Lower leg skin (tissue), 4 donors: Measurements from ENCODE around the gene B3GALT5. TPM values are rescaled to one million over a fixed set of nuclear protein-coding genes. Genes with fewer than 3 reads are reported as not detected.

ENCODE experiments used
- DNase-seq, 2 donors: peaks; one replicate each; pipeline ENCODE4 v3.0.0-alpha.2; 2019; ENCODE audit warnings: low spot score in 2 of 2
- H3K4me3 ChIP-seq: fragments of 200-600 bp; sonication (generic); 2 replicates; pipeline ENCODE4 v1.5.1; 2017; ENCODE audit warnings: mild to moderate bottlenecking, low read depth; ENCODE audit not compliant: poor library complexity, severe bottlenecking
- POLR2A ChIP-seq, 2 donors: fragments of 450-650 bp; IDR thresholded peaks; one replicate each; pipeline ENCODE4 v1.6.1; 2016 to 2017; ENCODE audit warnings: antibody characterized with exemption in 2 of 2, mild to moderate bottlenecking in 1 of 2, moderate library complexity in 1 of 2
- WGBS, 2 donors: methylation state at CpG; one replicate each; pipeline ENCODE4 v1.1.5; 2018; 5-methylcytosine and 5-hydroxymethylcytosine counted together
- intact Hi-C: fragments of 100-400 bp; cut with DNase I; formaldehyde crosslinking; loops from one replicate; pipeline ENCODE4 v1.15.0; 2023; ENCODE audit warnings: low total_unique reads
- total RNA-seq, 4 donors: library from RNA; depleted of rRNA; stranded (reverse); fragments of >200 nt; gene quantifications; one replicate each; pipeline ENCODE4 v1.1.0, GENCODE V29; 2016
- TF ChIP-seq, protein P1 (sequence below), 3 donors: fragments of 450-650 bp; IDR thresholded peaks; one replicate each; pipeline ENCODE4 v1.5.1; 2016; ENCODE audit warnings: antibody characterized with exemption in 3 of 3, mild to moderate bottlenecking in 3 of 3, moderate library complexity in 2 of 3

B3GALT5 gene
- total RNA-seq, 4 donors from 2014 or later = 0.89 to 7.6 (median 4.1) TPM

DNA sequence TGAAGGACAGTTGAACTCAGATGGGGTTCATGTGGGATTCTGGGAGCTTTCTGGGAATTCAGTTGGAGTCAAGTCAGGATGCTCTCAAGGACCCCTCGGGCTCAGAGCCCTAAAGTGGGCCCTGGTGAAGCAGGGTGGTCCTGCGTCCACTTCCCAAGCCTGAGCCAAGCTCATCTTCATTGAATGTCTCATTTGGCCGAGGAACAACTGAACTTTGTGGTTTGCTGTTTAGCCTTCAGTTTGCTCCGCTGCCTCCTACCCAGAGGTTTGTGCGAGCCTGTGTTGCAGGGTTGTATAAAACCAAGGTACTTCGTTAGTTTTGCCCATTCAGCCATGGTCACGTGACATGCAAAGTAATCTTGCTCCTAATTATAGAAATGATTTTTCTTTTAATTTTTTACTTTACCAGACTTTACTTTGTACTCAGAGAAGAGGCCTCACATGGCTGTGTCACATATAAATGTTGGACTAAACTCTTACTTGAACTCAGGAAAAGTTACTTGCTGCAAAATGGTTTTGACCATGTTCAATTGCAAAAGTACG is 49.7 kb downstream of the B3GALT5 start:
- TF ChIP-seq POLR2A (IDR thresholded peaks at IDR 0.05) = no peak
- TF ChIP-seq, protein P1, sequence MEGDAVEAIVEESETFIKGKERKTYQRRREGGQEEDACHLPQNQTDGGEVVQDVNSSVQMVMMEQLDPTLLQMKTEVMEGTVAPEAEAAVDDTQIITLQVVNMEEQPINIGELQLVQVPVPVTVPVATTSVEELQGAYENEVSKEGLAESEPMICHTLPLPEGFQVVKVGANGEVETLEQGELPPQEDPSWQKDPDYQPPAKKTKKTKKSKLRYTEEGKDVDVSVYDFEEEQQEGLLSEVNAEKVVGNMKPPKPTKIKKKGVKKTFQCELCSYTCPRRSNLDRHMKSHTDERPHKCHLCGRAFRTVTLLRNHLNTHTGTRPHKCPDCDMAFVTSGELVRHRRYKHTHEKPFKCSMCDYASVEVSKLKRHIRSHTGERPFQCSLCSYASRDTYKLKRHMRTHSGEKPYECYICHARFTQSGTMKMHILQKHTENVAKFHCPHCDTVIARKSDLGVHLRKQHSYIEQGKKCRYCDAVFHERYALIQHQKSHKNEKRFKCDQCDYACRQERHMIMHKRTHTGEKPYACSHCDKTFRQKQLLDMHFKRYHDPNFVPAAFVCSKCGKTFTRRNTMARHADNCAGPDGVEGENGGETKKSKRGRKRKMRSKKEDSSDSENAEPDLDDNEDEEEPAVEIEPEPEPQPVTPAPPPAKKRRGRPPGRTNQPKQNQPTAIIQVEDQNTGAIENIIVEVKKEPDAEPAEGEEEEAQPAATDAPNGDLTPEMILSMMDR (IDR thresholded peaks at IDR 0.05) = no peak
- no peak overlapping the region for H3K4me3 ChIP-seq
- intact Hi-C loops = no loop called here
- 78 to 91% methylated on average over 8 of the region's 8 CpGs for WGBS, 2 donors
- DNase-seq = peak in 1 of 2 donors; percentile 63

DNA sequence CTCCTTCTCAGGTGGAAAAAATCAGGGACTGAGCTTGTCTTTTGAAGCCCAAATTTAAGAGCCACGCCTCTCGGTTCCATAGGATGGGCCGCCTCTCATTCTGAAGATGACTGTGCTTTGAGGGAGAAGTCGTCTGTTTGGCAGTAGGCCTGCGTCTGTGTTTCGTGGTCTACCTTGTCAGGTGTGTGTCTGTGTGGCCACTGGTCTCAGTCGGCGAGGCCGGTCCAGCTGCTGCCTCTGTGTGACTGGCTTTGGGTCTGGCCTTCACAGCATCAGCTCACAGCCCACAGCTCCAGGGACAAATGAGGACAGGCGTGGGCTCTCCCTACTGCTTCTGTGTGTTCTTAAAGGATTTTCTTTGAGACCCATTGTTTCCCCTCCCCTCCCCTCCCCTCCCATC is 50.3 kb downstream of the B3GALT5 start:
- peak in 1 of 2 donors; percentile 74 for DNase-seq
- 79 to 90% methylated on average over 10 of the region's 10 CpGs for WGBS, 2 donors
- intact Hi-C loops = no loop called here
- TF ChIP-seq, protein P1 (IDR thresholded peaks at IDR 0.05) = no peak
- no peak for TF ChIP-seq POLR2A (IDR thresholded peaks at IDR 0.05)
- H3K4me3 ChIP-seq = no peak overlapping the region

- intact Hi-C loops = loop anchor here (2.0 kb wide), 1 partner anchor 33 kb away; no protein-coding TSS in a partner anchor
- TF ChIP-seq POLR2A (IDR thresholded peaks at IDR 0.05) = no peak
- TF ChIP-seq, protein P1 (IDR thresholded peaks at IDR 0.05) = no peak
- WGBS, 2 donors = 81 to 83% methylated on average over 15 of the region's 15 CpGs
- DNase-seq = peak in 1 of 2 donors; percentile 78
- no peak overlapping the region for H3K4me3 ChIP-seq
Observed at GRCh38 chr21:39663742-39664492, 51.2 kb downstream of the B3GALT5 start.

DNA sequence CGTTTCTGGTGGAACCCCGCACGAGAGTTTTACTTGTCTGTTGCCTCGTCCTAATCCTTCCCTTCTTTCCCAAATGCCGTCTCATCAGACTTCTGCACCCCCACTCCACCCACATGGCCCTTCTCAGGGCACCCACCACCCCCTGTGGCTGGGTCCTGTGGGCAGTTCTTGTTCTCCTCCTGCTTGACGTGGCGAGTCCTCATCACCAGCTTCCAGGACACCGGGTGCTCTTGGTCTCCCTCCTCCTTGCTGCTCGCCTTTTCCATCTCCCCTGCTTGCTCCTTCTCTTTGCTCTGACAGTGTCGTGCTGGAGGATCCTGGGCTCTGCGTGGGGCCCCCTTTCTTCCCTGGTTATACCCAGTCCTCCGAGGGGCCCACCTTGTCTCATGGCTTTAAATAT is 51.8 kb downstream of the B3GALT5 start:
- peak in 1 of 2 donors; percentile 56 for DNase-seq
- no peak for TF ChIP-seq POLR2A (IDR thresholded peaks at IDR 0.05)
- TF ChIP-seq, protein P1 (IDR thresholded peaks at IDR 0.05) = no peak
- WGBS, 2 donors = 86 to 92% methylated on average over 12 of the region's 12 CpGs
- no peak overlapping the region for H3K4me3 ChIP-seq
- intact Hi-C loops = loop anchor here (2.0 kb wide), 1 partner anchor 34 kb away; no protein-coding TSS in a partner anchor

DNA sequence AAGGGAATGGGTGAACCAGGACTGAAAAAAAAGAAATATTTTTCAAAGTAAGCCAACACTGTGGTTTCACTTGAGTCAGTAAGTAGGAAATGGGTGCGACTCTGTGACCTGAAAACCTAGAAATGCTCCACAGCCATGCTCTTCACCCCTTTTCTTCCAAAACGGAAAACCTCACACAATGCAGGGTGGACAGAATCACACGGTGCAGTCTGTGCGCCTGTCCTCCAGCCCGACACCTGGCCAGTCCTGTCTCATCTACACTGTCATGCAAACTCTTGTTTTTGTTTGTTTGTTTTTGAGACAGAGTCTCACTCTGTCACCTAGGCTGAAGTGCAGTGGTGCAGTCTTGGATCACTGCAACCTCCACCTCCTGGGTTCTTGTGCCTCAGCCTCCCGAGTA is 53.3 kb downstream of the B3GALT5 start:
- no peak overlapping the region for H3K4me3 ChIP-seq
- intact Hi-C loops = no loop called here
- 83 to 85% methylated on average over 6 of the region's 6 CpGs for WGBS, 2 donors
- TF ChIP-seq, protein P1 (IDR thresholded peaks at IDR 0.05) = no peak
- no peak for TF ChIP-seq POLR2A (IDR thresholded peaks at IDR 0.05)
- DNase-seq = peak in 1 of 2 donors; percentile 66
